ENCODE data around the gene GANAB.
"Not testable (repeated sequence)": the region's sequence is repeated elsewhere in the genome, so short reads cannot be mapped to it uniquely, and the experiment has no call there.

The GANAB gene

DNA sequence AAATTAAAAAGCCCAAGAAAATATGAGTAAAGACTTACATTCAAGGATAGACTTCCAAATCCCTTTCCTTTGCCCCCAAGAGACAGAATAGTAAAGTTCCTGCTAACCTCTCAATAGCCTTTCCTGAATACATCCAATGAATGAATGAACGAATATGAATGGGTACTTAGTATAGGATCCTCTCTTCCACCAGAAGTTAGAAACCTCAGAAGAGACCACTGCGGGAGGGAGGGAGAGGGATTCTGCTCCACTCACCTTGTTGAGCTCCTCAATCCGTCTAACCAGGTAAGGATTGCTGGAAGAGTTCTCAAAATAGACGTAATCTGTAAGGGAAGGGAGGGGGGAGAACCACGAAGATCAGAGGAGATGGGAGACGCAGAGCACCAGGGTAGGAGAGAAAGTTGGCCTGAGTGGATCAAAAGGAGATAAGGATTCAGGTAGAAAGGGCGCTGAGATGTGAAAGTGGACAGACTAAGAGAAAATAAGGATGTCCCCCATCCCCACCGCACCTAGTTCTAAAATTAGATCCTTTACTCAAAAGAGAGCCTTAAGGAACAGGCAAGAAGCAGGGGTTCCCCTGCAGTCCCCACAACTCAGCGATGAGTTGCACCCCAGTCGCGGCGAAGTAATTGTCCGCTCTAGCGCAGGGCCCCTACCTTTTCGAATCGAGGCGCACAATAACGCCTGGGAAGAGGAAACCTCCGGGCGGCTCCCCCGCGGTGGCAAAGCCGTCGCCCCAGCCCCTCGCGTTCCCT is 45.9 kb downstream of the GANAB start:
- no peak for DNase-seq (ENCODE audit: low read depth)

DNA sequence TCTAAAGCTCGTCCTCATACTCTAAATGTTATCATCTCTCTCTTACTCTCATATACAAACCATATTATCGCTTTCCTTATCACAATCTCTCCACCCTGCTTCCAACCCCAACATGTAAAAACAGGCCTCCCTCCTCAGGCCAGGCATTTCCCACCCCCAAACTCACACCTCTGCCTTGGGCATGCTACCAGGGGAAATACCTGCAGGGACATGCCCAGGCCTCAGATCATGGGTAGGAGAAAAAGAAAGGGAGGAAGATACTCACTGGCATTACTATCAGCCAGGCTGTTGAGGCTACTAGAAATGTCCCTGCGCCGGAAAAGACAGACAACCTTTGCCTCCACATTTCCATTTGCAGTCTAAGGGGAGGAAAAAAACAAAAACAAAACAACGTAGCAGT is 46.5 kb downstream of the GANAB start:
- no peak for DNase-seq (ENCODE audit: low read depth)

DNA sequence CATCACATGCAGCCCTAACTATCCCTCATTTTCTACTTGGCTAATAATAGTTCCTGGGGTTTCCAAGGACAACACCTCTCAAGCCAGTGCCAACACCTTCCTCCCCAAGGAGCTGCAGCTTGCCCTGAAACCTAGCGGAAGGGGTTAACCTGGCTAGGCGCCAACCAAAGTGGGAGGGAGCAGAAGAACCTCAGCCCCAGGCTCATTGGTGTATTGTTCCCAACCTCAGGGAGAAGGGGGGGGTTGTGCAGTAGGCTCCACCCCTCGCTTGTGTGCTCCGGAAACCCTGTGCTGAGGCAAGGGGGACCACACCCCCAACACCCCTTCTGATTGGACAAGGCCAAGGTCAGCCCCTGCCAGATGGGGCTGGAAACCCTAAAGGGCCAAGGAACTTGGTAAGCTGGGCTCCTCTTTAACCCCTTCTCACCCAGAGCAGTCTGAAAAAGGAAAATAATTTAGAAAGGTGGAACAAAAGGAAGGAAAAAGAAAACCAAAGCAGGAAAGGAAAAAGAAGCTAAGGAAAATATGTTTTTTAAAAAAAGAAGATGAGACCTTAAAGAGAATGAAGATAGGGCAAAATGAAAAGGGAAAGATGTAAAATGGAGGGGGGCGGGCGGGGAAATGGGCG is 47.2 kb downstream of the GANAB start:
- DNase-seq (ENCODE audit: low read depth): peak; percentile 80

DNA sequence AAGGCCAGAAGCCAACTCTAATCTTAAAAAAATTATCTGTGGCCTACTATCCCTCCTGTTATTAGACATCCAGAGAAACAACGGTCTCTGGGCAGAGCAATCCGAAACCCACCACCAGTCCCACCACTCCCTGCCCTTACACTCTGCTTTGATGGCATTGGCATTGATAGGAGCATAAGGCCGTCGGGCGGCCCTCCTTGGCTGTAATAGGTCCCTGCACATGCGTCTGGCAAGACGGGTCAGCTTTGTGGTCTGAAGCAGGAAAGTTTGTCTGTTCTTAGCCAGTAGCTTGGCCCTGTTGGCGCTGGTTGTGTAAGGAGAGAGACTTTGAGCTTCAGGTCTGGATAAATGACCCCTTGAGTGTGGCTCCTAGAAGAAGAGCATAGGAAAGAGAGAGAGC is 51.3 kb downstream of the GANAB start:
- no peak for DNase-seq (ENCODE audit: low read depth)

DNA sequence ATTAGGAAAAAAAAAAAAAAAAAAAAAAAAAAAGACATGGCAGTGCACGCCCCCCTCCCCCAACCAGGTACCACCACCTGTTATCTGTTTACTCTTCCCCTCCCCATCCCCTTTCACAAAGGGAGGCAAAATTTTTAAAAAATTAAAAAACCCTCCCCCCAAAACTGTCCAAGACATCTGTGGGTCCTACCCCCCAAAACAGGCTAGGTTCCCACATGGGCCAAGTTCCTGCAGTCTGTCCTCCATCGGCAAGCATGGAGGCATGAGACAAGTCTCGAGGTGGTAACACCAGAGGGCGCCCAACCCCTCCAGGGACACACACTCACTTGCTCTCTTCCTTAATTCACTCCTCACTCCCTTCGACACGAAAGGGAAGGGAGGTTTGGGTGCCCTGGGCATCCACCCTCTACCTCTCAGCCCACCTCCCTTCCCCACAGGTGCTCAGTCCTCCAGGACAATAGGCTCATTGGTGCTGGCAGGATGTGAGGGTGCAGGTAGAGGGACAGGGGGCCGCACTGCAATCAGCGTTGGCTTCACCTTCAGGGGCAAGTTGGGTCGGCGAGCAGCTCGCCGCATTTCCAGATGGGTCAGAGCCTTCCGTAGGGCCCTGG is 52.9 kb downstream of the GANAB start:
- peak; percentile 49 for DNase-seq (ENCODE audit: low read depth)

DNA sequence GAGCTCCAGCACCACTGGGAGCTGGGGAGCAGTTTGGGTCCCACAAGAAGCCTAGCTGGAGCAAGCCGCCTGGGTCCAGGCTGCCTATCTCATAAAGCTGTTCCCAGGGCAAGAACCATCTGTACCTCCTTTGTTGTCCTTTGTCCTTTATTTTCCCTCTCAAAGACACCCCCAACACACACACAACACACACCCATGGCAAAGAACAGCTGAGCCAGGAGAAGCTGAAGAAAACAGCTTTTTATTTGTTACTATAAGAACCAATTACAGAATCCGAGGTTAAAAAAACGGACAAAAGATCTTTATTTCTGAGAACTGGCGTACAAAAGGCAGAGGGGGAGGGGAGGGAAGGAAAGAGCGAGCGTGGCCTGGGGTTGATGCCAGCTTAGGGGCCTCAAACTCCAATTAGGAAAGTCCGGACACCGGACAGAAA is 53.4 kb downstream of the GANAB start:
- DNase-seq (ENCODE audit: low read depth): no peak

DNA sequence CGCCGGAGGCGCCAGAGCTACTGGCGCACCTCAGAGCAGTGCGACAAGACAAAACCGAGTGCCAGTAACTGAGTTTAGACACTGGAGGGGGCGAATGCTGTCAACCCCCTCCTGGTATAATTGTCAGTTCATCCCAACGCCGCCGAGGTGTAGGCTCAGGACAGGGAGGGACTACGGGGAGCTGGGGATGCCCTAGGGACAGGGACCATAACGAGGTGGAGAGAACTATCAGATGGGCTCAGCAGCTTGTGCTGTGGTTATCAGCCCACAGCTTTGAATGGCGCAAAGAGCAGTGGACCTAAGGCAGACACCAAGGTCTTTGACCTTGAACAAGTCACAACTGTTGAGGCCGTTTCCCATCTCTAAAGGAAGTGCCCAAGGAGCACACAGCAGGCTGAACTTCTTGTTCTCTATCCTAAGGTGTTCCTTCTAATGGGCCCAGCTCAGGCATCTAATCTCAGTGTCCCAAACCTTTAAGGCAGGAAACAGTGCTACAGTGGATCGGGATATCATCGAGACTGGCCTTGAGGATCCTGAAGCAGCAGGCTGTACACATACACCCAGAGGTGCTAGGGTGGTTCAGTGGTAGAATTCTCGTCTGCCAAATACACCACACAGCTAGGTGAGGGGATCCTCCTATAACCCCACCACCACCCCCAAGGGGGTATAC is 54.1 kb downstream of the GANAB start:
- DNase-seq (ENCODE audit: low read depth): no peak

DNA sequence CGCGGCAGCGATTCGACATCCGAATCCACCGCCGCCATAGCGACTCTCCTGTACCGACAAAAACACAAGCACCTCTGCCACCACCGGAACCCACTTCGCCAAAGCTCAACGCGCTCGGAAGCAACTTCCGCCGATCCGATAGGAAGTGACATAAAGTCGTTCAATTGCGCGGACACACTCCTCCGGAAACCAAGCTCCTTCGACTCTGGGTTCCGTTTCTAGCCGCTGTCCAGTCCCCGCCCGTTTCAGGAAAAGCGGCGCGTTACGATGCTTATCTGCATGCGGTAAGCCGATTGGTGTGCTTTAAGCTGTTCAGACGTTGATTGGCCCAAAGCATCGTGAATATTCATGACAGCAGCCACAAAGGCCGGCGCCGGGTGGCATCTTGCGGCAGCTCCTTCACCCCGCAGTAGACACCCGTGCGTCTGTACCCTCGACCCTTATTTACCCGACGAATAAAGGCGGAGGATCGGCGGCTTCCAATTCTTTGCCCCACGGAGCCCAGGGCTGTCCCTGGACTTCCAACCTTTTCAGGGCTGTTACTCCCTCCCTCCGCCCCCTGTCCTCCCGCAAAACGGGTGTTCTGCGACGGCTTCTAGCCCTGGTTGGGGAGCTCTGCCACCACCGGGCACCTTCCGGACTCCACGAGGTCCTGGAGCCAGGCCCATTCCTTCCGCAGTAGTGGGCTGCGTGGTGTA is 54.8 kb downstream of the GANAB start, which contains the start of gene TUT1:
TUT1 (minus strand) TSS at position 76 of the 698 bp plus-strand sequence; CDS start at position 38, 38 bp downstream.
- peak; percentile 90 for DNase-seq (ENCODE audit: low read depth)

DNA sequence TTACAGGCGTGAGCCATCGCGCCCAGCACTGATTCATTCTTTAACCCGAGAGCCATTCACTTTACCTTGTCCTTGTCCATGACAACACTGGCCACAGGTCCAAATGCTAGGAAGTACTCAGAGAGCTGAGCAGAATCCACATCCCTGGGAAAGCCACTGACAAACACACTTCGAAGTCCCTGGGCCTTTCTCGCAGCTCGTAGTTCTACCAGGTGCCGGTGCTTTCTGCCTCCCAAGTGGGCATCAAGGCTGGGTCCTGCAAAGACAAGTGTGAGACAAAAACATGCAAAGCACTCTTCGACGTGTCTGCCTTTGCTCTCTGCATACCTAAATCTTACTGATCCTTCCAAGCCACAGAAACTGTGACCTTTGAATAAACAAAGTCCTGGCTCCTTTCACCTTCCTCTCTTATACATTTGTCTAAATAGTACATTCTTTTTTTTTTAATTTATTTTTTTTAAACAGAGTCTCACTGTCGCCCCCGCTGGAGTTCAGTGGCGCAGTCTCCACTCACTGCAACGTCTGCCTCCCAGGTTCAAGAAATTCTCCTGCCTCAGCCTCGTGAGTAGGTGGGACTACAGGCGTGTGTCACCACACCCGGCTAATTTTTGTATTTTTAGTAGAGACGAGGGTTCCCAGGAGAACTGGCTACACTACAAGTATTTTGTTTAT is 57.3 kb downstream of the GANAB start:
- DNase-seq (ENCODE audit: low read depth): no peak

DNA sequence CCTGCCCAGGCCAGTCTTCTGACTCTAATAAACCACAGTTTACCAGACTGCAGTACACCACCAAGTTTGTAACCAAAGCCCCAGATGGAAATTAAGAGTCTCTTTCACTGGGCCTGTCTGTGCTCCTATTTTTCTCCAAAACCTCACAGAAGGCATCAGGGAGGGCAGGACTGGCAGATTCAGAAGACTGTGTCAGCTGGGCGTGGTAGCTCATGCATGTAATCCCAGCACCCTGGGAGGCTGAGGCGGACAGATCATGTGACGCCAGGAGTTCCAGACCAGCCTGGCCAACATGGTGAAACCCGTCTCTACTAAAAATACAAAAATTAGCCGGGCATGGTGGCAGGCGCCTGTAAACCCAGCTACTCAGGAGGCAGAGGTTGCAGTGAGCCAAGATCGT is 61.1 kb downstream of the GANAB start:
- not testable (repeated sequence) for DNase-seq (ENCODE audit: low read depth)

DNA sequence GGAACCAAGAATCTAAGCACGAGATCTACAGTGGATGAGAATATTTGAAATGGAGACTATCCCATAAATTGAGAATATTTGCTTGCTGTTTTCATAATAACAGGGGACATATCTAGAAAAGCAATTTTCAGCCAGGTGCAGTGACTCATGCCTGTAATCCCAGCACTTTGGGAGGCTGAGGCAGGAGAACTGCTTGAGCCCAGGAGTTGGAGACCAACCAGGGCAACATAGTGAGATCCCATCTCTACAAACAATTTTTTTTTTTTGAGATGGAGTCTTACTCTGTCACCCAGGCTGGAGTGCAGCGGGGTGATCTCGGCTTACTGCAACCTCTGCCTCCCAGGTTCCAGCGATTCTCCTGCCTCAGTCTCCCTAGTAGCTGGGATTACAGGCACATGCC is 64.7 kb downstream of the GANAB start:
- DNase-seq (ENCODE audit: low read depth): not testable (repeated sequence)

DNA sequence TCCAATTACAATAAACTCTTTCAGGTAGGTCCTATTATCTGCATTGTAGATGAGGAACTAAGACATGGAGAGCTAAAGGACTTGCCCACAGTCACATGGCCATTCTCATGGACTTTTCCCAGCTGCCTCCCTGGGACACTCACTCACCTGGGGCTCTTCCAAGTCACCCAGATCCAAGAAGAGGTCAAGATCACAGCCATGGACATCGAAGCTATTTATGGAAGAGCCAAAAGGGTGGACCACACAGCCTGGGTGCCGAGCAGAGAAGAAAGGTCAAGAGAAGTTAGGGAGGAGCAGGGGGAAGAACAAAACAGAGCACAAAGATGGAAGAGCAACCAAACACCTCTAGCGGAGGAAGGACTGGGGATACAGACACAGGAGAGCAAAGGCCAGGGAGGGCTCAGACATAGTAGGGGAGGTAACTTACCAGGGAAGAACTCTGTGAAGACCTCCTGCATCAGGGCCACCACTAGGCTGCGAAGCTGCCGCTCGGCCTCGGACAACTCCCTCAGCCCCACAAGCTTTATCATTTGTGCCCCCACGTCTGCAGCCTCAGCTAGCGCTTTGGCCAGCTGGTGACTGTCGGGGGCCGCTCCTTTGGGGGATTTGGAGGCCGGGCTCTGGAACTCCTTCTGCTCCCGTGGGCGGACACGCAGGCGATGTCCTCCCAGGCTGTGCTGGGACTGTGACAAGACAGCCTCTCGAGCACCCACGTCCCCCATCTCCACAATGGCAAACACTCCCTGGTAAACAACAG is 65.3 kb downstream of the GANAB start:
- no peak for DNase-seq (ENCODE audit: low read depth)

DNA sequence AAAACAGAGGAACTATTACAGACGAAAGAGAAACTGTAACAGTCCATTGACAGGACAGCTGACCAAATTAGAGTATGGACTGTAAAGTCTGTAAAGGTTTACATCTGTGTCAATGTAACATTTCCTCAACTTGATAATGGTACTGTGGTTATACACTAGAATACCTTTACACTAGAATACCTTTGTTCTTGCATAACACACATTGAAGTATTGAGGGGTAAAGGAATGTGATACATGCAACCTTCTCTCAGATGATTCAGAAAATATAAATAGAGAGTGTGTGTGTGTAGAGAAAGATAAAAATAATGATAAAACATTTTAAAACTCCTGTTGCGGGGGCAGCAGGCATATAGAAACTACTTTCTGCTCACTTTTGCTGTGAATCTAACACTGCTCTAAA is 67.2 kb downstream of the GANAB start:
- DNase-seq (ENCODE audit: low read depth): no peak

DNA sequence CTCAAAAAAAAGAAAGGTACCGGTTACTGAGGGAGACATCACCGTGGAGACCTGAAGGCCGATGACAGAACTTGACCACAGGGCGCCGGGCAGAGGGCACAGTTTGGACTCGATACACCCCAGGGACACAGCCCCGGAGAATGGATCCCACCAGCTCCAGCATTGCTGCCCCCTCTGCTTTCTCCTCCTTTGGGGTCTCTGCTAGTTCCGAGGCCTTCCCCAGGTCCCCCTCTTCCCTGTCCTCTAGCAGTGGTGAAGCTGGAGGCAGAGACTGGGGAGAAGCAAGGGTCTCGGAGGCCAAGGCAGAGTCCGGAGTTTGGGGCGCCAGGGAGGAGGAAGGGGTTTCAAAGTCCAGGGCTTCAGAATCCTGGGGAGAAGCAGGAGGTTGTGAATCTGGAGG is 67.9 kb downstream of the GANAB start:
- no peak for DNase-seq (ENCODE audit: low read depth)

DNA sequence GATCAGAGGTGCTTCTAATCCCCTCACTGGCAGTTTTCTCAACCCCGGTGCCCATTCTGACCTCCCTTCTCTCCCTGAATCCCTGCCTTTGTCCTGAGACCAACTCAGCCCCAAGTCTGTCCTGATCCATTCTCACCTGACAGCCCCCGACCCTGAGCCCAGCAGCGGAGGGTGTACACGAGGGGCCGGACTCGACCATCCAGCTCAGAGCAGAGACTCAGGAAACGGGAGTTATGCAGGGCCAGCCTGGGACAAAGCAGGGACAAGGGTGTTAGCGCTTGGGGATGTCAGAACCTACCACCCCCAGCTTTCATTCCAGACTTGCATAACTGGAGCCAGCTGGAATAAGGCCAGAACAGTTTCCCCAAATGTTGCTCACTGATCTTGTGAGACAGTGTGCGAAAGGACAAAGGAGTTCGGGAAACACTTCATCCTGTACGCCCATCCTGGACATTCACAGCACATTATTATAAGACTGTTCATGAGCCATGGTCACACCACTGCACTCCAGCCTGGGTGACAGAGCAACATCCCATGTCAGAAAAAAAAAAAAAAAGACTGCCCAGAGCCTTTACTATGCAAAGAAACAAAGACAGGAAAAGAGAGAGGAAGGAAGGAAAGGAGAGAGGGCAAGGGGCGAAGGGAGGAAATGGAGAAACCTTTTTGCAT is 69.2 kb downstream of the GANAB start:
- no peak for DNase-seq (ENCODE audit: low read depth)

DNA sequence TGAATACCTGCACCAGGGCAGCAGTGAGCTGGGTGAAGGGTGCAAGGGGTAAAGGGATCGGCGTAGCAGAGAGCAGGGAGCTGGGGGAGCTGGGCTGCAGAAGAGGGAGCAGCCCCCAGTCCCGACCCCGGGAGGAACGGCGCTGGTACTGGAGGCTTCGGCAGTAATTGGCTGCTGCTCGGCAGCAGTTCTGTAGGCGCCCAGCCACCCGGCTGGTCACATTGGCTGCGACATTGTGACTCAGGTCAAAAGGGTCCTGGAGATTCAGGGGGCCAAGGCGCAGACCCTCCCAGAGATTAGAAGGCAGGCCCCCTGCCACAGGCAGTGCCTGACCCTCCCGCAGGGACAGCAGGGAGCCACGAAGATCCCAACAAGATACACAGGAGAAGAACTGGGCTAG is 70.6 kb downstream of the GANAB start:
- DNase-seq (ENCODE audit: low read depth): no peak

DNA sequence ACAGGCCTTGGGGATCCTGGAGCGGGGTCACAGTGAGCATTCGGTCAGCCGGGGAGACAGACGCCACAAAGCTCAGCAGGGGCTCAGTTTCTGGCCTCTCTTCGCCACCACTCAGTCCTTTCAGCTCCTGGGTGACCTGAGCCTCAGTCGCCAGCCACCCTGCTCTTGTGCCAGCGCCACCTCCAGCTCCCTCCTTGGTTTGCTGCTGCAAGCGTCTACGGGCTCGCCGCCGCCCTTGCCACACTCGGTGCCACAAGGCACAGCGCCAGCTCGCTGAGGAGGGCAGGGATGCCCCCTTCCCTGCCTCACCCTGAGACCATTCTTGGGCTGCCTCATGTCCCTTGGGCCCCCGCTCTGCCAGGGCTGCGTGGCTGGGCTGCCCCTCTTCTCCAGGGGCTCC is 71.3 kb downstream of the GANAB start:
- no peak for DNase-seq (ENCODE audit: low read depth)

All from stimulated activated CD8-positive, alpha-beta memory T cell treated with anti-CD3 and anti-CD28 coated beads, Interleukin-12 subunit alpha, Interleukin-12 subunit beta, amount 100 ng/mL, for 4 hours (primary cell).